Esophagus squamous epithelium (tissue), 5 donors: ENCODE measurements around the gene MTURN. TPM values are rescaled to one million over a fixed set of nuclear protein-coding genes. Genes with fewer than 3 reads are reported as not detected.

Source experiments
- DNase-seq: peaks from one replicate; lab custom pipeline; 2025; lab: John Stamatoyannopoulos, UW
- H3K27ac ChIP-seq, 4 donors: fragments of 200-600 bp; sonication (generic); one replicate each; pipeline ENCODE4 v1.5.1; 2016 to 2019; ENCODE audit warnings: mild to moderate bottlenecking in 1 of 4
- H3K27me3 ChIP-seq, 4 donors: fragments of 200-600 bp; sonication (generic); 1 replicate in 3 of 4; 2 replicates in 1 of 4; pipeline versions ENCODE4 v1.5.1 to v1.6.0; 2017 to 2021; ENCODE audit warnings: antibody characterized with exemption in 1 of 4
- H3K36me3 ChIP-seq, 3 donors: fragments of 200-600 bp; sonication (generic); one replicate each; pipeline ENCODE4 v1.5.1; 2016 to 2019
- H3K4me1 ChIP-seq, 3 donors: fragments of 200-600 bp; sonication (generic); one replicate each; pipeline ENCODE4 v1.5.1; 2017 to 2019
- H3K4me3 ChIP-seq, 4 donors: fragments of 200-600 bp; sonication (generic); 1 replicate in 3 of 4; 2 replicates in 1 of 4; pipeline ENCODE4 v1.5.1; 2016 to 2019; ENCODE audit warnings: mild to moderate bottlenecking in 2 of 4, moderate library complexity in 1 of 4
- H3K9me3 ChIP-seq, 3 donors: fragments of 200-600 bp; sonication (generic); one replicate each; pipeline ENCODE4 v1.5.1; 2016 to 2019
- CTCF ChIP-seq, 6 experiments: fragments of 450-650 bp in 4 of 6; fragments of 200-600 bp in 2 of 6; sonication (generic) in 2 of 6; IDR thresholded peaks; one replicate each; pipeline ENCODE4 v1.5.1; 2016 to 2019; ENCODE audit warnings: antibody characterized with exemption in 6 of 6, mild to moderate bottlenecking in 4 of 6, moderate library complexity in 4 of 6
- POLR2A ChIP-seq, 4 donors: fragments of 450-650 bp; IDR thresholded peaks; one replicate each; pipeline ENCODE4 v1.6.1; 2017; ENCODE audit warnings: antibody characterized with exemption in 4 of 4, mild to moderate bottlenecking in 4 of 4, moderate library complexity in 3 of 4
- WGBS, 2 donors: methylation state at CpG; one replicate each; pipeline ENCODE4 v1.1.5; 2018; 5-methylcytosine and 5-hydroxymethylcytosine counted together
- intact Hi-C: fragments of 100-400 bp; cut with DNase I; formaldehyde crosslinking; loops from one replicate; pipeline ENCODE4 v1.15.0; 2022
- total RNA-seq, 4 donors: library from RNA; depleted of rRNA; stranded (reverse); fragments of >200 nt; gene quantifications; one replicate each; pipeline ENCODE4 v1.1.0, GENCODE V29; 2016
- donor health status: DM: yes; HTN: yes; CAD: no.

Gene MTURN
- total RNA-seq, 4 donors from 2014 or later: 10.4 to 88.9 (median 18.6) TPM

GRCh38 chr7:30112103-30112713 lies 22.6 kb upstream of the MTURN start:
- no peak for DNase-seq
- H3K4me3 ChIP-seq: no peak overlapping the region
- H3K27me3 ChIP-seq: no peaks in the 10 kb centered on the region
- TF ChIP-seq POLR2A (IDR thresholded peaks at IDR 0.05): no peak
- TF ChIP-seq CTCF (IDR thresholded peaks at IDR 0.05): no peak
- intact Hi-C loops: no loop called here
- H3K36me3 ChIP-seq: no peaks in the 10 kb centered on the region
- H3K4me1 ChIP-seq: no peaks in the 10 kb centered on the region
- 90 to 92% methylated on average over 5 of the region's 5 CpGs for WGBS, 2 donors
- peaks cover 0 to 16% (median 11%) of the 10 kb centered on the region in 3 donors for H3K9me3 ChIP-seq
- H3K27ac ChIP-seq: no peak overlapping the region

- Histone ChIP-seq H3K27ac (no peak overlapping the region), H3K27me3 (no peaks in the 10 kb centered on the region), H3K4me3 (no peak overlapping the region), H3K36me3 (no peaks in the 10 kb centered on the region), H3K4me1 (no peaks in the 10 kb centered on the region), H3K9me3 (peaks cover 0 to 16% (median 11%) of the 10 kb centered on the region in 3 donors)
- TF ChIP-seq CTCF (IDR thresholded peaks at IDR 0.05) (no peak), POLR2A (IDR thresholded peaks at IDR 0.05) (no peak)
- intact Hi-C loops: no loop called here
- no peak for DNase-seq
Observed at GRCh38 chr7:30113144-30113543, 21.6 kb upstream of the MTURN start.

GRCh38 chr7:30114536-30115238 lies 20.1 kb upstream of the MTURN start:
- Histone ChIP-seq H3K4me1 (no peaks in the 10 kb centered on the region), H3K9me3 (peaks cover 0 to 16% (median 11%) of the 10 kb centered on the region in 3 donors), H3K27me3 (no peaks in the 10 kb centered on the region), H3K36me3 (no peaks in the 10 kb centered on the region), H3K27ac (no peak overlapping the region), H3K4me3 (no peak overlapping the region)
- no peak for TF ChIP-seq CTCF (IDR thresholded peaks at IDR 0.05)
- TF ChIP-seq POLR2A (IDR thresholded peaks at IDR 0.05): no peak
- DNase-seq: no peak
- intact Hi-C loops: no loop called here
- 66 to 78% methylated on average over 3 of the region's 3 CpGs for WGBS, 2 donors

- Histone ChIP-seq H3K4me1 (no peaks in the 10 kb centered on the region), H3K4me3 (no peak overlapping the region), H3K27ac (no peak overlapping the region), H3K27me3 (no peaks in the 10 kb centered on the region), H3K9me3 (peaks cover 0 to 16% (median 11%) of the 10 kb centered on the region in 3 donors), H3K36me3 (no peaks in the 10 kb centered on the region)
- 86 to 89% methylated on average over 34 of the region's 34 CpGs for WGBS, 2 donors
- intact Hi-C loops: no loop called here
- no peak for DNase-seq
- TF ChIP-seq POLR2A (IDR thresholded peaks at IDR 0.05): no peak
Observed at GRCh38 chr7:30115709-30116297, 19.0 kb upstream of the MTURN start.

GRCh38 chr7:30116771-30117170 lies 18.0 kb upstream of the MTURN start:
- Histone ChIP-seq H3K4me1 (no peaks in the 10 kb centered on the region), H3K36me3 (no peaks in the 10 kb centered on the region), H3K27ac (no peak overlapping the region), H3K27me3 (no peaks in the 10 kb centered on the region), H3K9me3 (peaks cover 0 to 16% (median 11%) of the 10 kb centered on the region in 3 donors), H3K4me3 (no peak overlapping the region)
- DNase-seq: no peak
- intact Hi-C loops: no loop called here
- WGBS, 2 donors: 72 to 82% methylated on average over 5 to 6 of the region's 6 CpGs
- TF ChIP-seq POLR2A (IDR thresholded peaks at IDR 0.05) (no peak), CTCF (IDR thresholded peaks at IDR 0.05) (no peak)
